Activated CD8-positive, alpha-beta T cell treated with anti-CD3 and anti-CD28 coated beads, Interleukin-2, amount 10 ng/mL, durations not matched to agents 7 days and 5 days (primary cell): Measurements from ENCODE around the gene ABLIM2. TPM values are rescaled to one million over a fixed set of nuclear protein-coding genes. Genes with fewer than 3 reads are reported as not detected.

Experiments
- ATAC-seq: fragments of 150-1000 bp; cut with Tn5 transposase; one replicate; pipeline ENCODE4 v1.10.0; 2021; ENCODE audit warnings: moderate library complexity
- CTCF ChIA-PET: fragments of 350-600 bp; sonication (Branson Sonifier 250); formaldehyde crosslinking; loops from one replicate; lab custom pipeline; 2021; ENCODE audit warnings: antibody characterized with exemption; lab: Charles Lee
- POLR2A ChIA-PET: fragments of 350-600 bp; sonication (Branson Sonifier 250); formaldehyde crosslinking; loops from one replicate; lab custom pipeline; 2021; ENCODE audit warnings: antibody characterized with exemption; lab: Charles Lee
- DNase-seq: peaks from one replicate; pipeline ENCODE4 v3.0.0-alpha.2; 2020
- H3K27ac Mint-ChIP-seq: one replicate; pipeline ENCODE4 v1.8.0; 2021; ENCODE audit warnings: mild to moderate bottlenecking, mixed read lengths
- H3K27me3 Mint-ChIP-seq: one replicate; pipeline ENCODE4 v1.8.0; 2021; ENCODE audit warnings: low read depth, mixed read lengths
- H3K36me3 Mint-ChIP-seq: one replicate; pipeline ENCODE4 v1.8.0; 2021; ENCODE audit warnings: low read depth, mixed read lengths
- H3K4me1 Mint-ChIP-seq: one replicate; pipeline ENCODE4 v1.8.0; 2021; ENCODE audit warnings: low read depth, mixed read lengths
- H3K4me3 Mint-ChIP-seq: one replicate; pipeline ENCODE4 v1.8.0; 2021; ENCODE audit warnings: mild to moderate bottlenecking, mixed read lengths
- H3K9me3 Mint-ChIP-seq: one replicate; pipeline ENCODE4 v1.8.0; 2022; ENCODE audit warnings: mixed read lengths; ENCODE audit not compliant: insufficient read depth
- total RNA-seq, 2 experiments: library from RNA; stranded (reverse); gene quantifications; one replicate each; pipeline ENCODE4 v1.2.3, GENCODE V29; 2021

The ABLIM2 gene
- total RNA-seq: under 1 TPM; 0.42 to 0.55 TPM

DNA sequence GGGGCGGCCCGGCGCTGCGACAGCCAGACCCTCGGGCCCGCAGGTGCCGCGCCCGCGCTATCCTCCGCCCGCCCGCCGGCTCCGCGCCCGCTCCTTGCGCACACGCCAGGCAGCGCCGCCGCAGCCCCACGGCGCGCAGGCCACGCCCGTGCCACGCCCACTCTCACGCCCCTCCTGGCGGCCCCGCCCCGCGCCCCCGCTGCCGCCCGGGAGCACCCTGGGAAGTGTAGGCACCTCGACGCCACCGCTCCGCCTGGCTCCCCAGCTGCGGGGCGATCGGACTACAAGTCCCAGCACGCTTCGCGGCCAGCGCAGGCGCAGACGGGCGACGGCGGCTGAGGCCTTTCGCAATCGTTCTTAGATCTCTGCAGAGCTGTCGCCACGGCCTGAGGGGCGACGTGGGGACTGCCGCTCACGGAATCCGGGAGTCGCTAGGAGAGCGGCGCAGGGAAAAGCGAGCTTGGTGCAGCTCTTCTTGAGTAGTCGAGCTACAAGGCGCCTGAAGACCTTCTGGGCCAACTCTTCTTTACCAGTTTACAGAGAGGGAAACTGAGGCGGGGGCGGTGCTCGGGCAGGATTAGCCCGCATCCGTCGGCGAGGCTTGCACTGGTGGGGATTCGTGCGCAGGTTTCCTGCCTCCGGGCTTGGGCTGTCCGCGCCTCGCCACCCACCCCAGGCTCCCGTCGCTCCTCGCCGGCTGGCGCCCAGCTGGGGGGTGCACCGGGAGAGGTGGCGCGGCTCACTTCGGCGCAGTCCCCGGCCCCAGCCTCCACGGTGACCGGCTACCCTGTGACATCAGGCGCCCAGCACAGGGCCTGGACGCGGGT is at the start of gene ABLIM2:
Gene ABLIM2 (minus strand): TSS at position 104 of the 827 bp plus-strand sequence. CDS start 124 bp downstream, outside the sequence.
- peak; percentile 98 for DNase-seq
- Mint-ChIP-seq H3K36me3 (no peaks in the 10 kb centered on the region), H3K9me3 (no peaks in the 10 kb centered on the region), H3K27me3 (peaks cover 15% of the 10 kb centered on the region), H3K4me3 (peak within 1 kb of the TSS; percentile 85), H3K4me1 (peaks cover 11% of the 10 kb centered on the region), H3K27ac (peak within 1 kb of the TSS; percentile 65)
- CTCF ChIA-PET: interaction anchor here (1.1 to 1.8 kb wide), 5 partner anchors 9 to 83 kb away, joined by 3 to 8 read pairs (median 4); no protein-coding TSS in a partner anchor
- POLR2A ChIA-PET: interaction anchor here (0.6 to 1.1 kb wide), 3 partner anchors 40 to 1917 kb away, joined by 3 read pairs; partner anchors contain the start of gene SH3TC1
- peak; percentile 99 for ATAC-seq

DNA sequence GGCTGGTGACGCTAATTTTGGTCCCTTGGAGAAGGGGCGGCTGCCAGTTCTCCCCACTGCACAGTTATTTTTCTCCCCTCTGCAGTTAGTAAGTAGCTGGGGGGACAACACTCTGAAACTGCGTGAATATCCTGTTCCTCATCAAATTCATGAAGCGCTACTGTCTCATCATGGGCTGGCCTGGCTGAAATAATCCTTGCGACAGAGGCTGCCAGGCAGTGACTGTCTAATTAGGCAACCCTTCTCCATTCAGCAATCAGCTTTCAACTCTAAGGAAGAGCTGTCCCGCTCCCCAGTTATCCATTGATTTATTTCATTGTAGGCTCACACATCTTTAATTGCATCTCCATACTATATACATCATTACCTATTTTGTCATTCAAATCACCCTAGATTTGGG is 48.7 kb upstream of the ABLIM2 start:
- Mint-ChIP-seq H3K27me3 (no peaks in the 10 kb centered on the region), H3K4me1 (peaks cover 8% of the 10 kb centered on the region), H3K4me3 (no peak overlapping the region), H3K36me3 (no peaks in the 10 kb centered on the region), H3K27ac (no peak overlapping the region), H3K9me3 (no peaks in the 10 kb centered on the region)
- ChIA-PET POLR2A (no interaction called here), CTCF (interaction anchor here (1.2 kb wide), 1 partner anchor 30 kb away, joined by 3 read pairs; no protein-coding TSS in a partner anchor)
- no peak for ATAC-seq
- no peak for DNase-seq

DNA sequence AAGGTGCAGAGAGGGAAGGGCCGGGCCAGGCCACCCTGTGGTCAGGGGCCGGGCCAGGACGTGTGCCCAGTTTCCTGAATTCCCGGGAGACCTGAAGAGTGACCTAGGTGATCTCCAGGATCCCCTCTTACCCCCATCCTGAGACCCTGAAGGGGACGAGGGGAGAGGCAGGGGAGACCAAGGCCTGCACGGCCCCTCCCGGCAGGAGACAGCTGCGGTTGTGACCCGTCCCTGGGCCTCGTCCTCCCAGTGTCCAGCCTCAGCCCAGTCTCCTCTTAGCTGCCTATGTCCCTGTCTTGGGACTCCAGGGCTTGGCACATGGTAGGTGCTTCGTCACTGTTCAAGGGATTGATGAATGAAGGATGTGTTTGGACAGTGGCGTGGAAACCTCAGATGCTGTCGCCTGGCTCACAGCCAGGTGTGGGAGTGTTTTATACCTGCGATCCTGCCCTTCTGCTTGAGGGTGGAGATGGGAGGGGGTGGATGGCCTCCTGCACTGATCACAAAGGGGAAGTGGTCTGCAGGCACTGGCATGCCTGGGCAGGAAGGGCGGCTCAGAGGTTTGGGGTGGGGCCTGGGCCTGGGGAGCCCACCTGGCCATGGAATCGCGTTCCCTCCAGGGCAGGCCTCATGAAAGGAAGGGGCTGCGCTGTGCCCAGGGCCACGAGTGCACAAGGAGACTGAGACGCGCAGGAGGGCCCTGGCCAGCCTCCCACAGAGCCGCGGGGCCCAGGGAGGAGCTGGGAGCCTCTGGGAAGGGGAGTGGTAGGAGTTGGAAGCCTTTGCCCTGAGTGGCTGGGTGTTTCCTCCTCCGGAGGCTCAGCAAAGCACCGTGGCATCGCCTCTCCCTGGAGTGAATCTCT is 47.4 kb upstream of the ABLIM2 start:
- CTCF ChIA-PET: no interaction called here
- no peak for ATAC-seq
- Mint-ChIP-seq H3K9me3 (no peaks in the 10 kb centered on the region), H3K4me3 (no peak overlapping the region), H3K4me1 (peaks cover 18% of the 10 kb centered on the region), H3K27ac (no peak overlapping the region), H3K36me3 (no peaks in the 10 kb centered on the region), H3K27me3 (no peaks in the 10 kb centered on the region)
- POLR2A ChIA-PET: no interaction called here
- no peak for DNase-seq

DNA sequence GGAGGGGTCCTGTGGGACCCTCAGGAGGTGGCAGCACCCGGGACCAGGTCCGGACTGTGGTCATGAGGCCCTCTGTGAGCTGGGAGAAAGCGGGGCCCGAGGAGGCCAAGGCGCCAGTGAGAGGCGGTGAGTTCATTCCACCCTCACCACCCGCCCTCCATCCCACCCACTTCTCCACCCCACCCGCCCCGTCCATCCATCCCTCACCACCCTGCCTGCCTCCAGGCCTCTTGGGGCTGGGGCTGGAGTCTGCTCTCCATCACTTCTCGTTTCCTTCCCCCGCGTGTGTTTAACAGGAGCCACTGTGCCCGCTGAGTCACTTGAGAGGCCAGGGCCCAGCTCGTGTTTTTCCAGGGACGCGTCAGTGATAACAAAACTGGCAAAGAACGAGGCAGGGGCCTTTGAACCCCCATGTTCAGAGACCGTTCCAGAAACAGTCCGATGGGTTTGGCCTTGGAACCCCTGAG is 46.7 kb upstream of the ABLIM2 start:
- DNase-seq (no peak), ATAC-seq (no peak)
- ChIA-PET POLR2A (no interaction called here), CTCF (no interaction called here)
- Mint-ChIP-seq H3K4me1 (peaks cover 25% of the 10 kb centered on the region), H3K9me3 (no peaks in the 10 kb centered on the region), H3K27me3 (no peaks in the 10 kb centered on the region), H3K27ac (no peak overlapping the region), H3K36me3 (no peaks in the 10 kb centered on the region), H3K4me3 (no peak overlapping the region)

DNA sequence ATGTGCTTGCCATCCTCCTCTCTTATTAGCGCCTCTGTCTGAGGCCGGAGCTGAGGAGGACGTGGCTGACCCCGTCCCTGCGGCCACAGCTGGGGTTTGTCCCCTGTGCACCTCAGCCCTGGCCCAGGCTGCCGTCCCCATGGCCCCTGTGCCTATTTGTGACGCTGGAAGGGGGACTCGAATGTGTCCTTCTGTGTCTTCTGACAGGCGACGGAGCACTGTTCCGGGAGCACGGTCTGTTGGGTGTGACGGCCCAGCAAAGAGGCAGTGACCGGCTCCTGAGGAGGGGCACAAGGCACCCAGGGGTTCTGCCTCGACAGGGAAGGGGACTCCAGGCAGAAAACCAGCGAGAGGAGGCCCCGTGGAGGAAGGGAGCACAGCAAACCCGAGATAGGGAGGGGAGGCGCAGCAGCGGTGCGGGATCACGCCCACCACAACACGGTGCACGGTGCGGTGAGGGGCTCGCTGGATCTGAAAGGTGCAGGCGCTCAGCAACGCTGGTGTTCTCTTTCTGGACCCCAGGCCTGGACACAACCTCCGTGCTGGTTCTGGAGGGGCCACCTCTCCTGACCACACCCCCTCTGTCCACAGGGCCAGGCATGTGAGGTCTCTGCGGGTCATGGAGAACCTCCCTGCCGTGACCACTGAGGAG is 46.1 kb upstream of the ABLIM2 start:
- DNase-seq: no peak
- H3K36me3 Mint-ChIP-seq: no peaks in the 10 kb centered on the region
- peaks cover 31% of the 10 kb centered on the region for H3K4me1 Mint-ChIP-seq
- ATAC-seq: no peak
- ChIA-PET CTCF (no interaction called here), POLR2A (no interaction called here)
- H3K4me3 Mint-ChIP-seq: no peak overlapping the region
- H3K27ac Mint-ChIP-seq: no peak overlapping the region
- no peaks in the 10 kb centered on the region for H3K27me3 Mint-ChIP-seq
- H3K9me3 Mint-ChIP-seq: no peaks in the 10 kb centered on the region

DNA sequence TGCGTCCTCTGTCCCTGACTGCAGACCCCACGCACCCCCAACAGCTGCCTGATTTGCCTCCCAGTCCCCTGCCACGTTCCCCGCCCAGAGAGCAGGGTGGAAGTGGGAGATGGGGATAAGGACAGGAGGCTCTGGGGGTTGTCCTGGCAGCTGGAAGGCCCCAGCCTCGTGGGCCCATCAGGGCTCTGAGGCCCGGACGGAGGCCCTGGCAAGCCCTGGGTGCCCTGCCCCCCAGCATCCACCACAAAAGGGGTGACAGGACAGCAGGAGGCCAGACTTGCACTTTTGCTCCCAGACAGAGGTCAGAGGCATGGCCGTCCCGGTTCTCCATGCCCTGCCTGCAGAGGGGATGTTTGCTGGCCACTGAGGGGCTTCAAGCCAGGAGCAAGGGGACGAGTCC is 45.2 kb upstream of the ABLIM2 start:
- Mint-ChIP-seq H3K9me3 (no peaks in the 10 kb centered on the region), H3K27me3 (no peaks in the 10 kb centered on the region), H3K36me3 (no peaks in the 10 kb centered on the region), H3K4me1 (peaks cover 38% of the 10 kb centered on the region), H3K4me3 (no peak overlapping the region), H3K27ac (no peak overlapping the region)
- no peak for DNase-seq
- no peak for ATAC-seq
- CTCF ChIA-PET: no interaction called here
- POLR2A ChIA-PET: no interaction called here

DNA sequence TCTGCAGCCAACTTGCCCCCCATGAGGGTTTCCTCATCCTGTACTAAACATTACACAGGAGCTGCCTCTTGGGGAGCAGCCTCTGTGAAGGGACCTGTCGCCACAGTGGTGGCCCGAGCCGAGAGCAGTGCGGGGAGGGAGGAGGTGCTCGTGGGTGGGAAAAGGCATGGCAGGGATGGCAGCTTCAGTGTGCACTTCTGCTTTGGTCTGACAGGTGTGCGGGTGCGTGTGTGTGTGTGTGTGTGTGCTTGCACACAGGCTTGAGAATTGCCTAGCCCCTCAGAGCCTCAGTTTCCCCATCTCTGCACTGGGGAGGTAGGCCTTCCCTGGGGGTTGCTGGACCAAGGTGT is 44.4 kb upstream of the ABLIM2 start:
- ATAC-seq (no peak), DNase-seq (no peak)
- Mint-ChIP-seq H3K4me1 (peaks cover 45% of the 10 kb centered on the region), H3K36me3 (no peaks in the 10 kb centered on the region), H3K4me3 (no peak overlapping the region), H3K9me3 (no peaks in the 10 kb centered on the region), H3K27me3 (no peaks in the 10 kb centered on the region), H3K27ac (no peak overlapping the region)
- ChIA-PET POLR2A (no interaction called here), CTCF (no interaction called here)

DNA sequence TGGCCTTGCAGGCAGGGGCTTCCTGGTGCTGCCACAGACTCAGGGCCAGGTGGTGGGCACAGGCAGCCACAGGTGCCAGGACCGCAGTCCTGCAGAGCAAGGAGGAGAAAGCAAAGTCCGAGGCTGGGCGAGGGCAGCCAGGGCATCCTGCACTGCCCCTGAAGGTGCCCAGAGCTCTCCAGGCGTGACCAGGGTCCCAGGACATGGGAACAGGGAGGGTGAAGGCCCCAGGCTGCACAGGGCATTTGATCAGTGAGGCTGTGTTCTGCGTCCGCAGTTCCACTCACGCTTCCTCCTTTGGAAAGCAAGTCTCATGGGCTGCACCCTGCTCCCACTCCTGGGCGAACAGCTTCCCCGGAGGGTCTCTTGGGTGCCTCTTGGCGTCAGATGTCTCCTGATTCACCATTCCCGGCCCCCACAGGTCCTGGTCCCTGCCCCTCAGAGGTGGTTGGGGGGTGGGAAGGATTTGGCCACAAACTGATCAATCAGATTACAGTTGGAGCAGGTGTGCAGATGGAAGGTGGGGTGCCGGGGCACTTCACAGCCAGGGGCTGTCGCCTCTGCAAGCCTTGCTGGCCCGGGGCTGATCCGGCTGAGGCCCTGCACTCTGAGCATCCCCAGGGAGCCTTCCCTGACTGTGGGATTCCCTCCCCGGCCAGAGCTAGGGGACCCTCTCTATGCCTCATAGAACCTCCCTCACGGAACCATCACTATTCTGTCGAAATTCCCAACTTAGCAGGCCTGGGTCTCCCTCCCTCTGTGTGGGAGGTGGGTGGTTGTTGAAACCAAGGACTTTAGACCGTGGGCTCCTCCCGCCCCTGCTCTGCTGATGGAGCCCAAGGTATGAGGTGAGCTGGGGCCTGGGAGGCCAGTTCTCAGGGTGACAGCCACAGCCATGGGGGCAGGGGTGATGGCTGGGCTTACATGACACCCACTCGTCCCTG is 43.8 kb upstream of the ABLIM2 start:
- ChIA-PET POLR2A (interaction anchor here (1.0 kb wide), 1 partner anchor 19 kb away, joined by 3 read pairs; no protein-coding TSS in a partner anchor), CTCF (interaction anchor here (1.0 to 1.3 kb wide), 2 partner anchors 26 to 40 kb away, joined by 4 to 5 read pairs; no protein-coding TSS in a partner anchor)
- H3K4me3 Mint-ChIP-seq: no peak overlapping the region
- DNase-seq (no peak), ATAC-seq (no peak)
- H3K27me3 Mint-ChIP-seq: no peaks in the 10 kb centered on the region
- H3K4me1 Mint-ChIP-seq: peaks cover 45% of the 10 kb centered on the region
- H3K9me3 Mint-ChIP-seq: no peaks in the 10 kb centered on the region
- H3K27ac Mint-ChIP-seq: no peak overlapping the region
- no peaks in the 10 kb centered on the region for H3K36me3 Mint-ChIP-seq

DNA sequence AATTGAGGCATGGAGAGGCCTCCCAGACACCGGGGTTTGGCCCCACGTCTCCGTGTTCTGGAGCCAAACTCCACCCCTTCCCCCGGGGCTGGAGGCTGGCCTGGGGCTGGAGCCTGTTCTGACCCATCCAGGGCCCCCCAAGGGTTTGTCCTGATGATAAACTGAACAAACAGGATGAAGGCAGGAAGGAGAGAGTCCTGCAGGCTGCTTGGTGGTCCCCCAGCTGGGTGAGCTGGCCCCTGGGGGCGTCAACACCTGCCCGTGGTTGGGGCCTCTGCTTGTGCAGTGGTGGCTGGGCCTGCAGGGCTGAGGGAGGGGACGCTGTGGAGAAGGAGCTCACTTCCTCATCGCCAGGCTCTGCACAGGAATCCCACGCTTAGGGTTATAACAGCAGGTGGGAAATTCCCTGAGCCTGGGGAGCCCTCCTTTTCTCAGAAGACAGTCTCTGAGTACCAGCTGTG is 42.7 kb upstream of the ABLIM2 start:
- CTCF ChIA-PET: interaction anchor here (1.0 to 1.3 kb wide), 2 partner anchors 24 to 41 kb away, joined by 4 to 5 read pairs; no protein-coding TSS in a partner anchor
- POLR2A ChIA-PET: interaction anchor here (0.6 to 1.0 kb wide), 2 partner anchors 20 to 240 kb away, joined by 3 read pairs; no protein-coding TSS in a partner anchor
- Mint-ChIP-seq H3K9me3 (no peaks in the 10 kb centered on the region), H3K36me3 (no peaks in the 10 kb centered on the region), H3K4me3 (peak overlapping the region; percentile 66), H3K27me3 (no peaks in the 10 kb centered on the region), H3K4me1 (peaks cover 45% of the 10 kb centered on the region), H3K27ac (peak overlapping the region; percentile 66)
- ATAC-seq (no peak), DNase-seq (peak; percentile 35)

DNA sequence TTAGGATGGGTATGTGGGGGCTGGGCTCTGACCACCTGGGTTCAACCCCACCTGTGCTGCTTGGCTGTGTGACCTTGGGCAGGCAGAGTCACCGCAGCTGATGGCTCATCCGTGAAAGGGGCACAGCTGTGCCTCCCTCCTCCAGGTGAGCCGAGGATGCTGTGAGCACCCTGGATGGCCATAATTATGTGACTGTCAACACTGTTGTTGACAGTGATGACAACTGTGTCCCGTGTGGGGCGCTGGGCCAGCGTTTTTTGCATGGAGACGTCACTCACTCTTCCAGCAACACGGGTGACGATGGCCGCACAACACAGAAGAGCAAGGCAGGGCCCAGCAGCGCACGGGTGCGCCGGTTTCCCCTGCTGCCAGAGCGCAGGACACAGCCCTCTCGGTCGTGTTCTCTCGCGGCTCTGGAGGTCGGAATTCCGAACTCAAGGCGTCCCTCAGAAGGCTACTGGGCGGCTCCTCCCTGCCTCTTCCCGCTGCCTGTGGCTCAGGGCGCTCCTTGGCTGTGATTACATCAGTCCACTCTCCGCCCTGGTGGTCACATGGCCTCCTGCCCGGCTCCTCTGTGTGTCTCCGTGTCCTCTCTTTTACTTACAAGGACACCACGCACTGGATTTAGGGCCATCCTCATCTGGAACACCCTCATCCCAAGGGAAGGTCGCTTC is 41.8 kb upstream of the ABLIM2 start:
- CTCF ChIA-PET: interaction anchor here (2.7 kb wide), 1 partner anchor 42 kb away, joined by 7 read pairs; no protein-coding TSS in a partner anchor
- POLR2A ChIA-PET: interaction anchor here (1.2 to 2.3 kb wide), 2 partner anchors 20 to 41 kb away, joined by 3 to 12 read pairs; no protein-coding TSS in a partner anchor
- Mint-ChIP-seq H3K36me3 (no peaks in the 10 kb centered on the region), H3K4me3 (peak overlapping the region; percentile 79), H3K9me3 (no peaks in the 10 kb centered on the region), H3K27me3 (no peaks in the 10 kb centered on the region), H3K4me1 (peaks cover 39% of the 10 kb centered on the region), H3K27ac (peak overlapping the region; percentile 86)
- no peak for ATAC-seq
- DNase-seq: peak; percentile 38
